ENCODE measurements around the gene RFTN2.

- TF ChIP-seq CTCF (conservative IDR thresholded peaks at IDR 0.05; ENCODE audit: low read depth, low read length): no peak
- no peak for TF ChIP-seq EZH2 (IDR thresholded peaks at IDR 0.05; ENCODE audit: borderline replicate concordance, low read depth, low read length, poor library complexity, severe bottlenecking)
Observed at GRCh38 chr2:197539734-197540133, 135.7 kb downstream of the RFTN2 start.
